Bronchial smooth muscle cell (primary cell): ENCODE results near the gene MALSU1. TPM values are rescaled to one million over a fixed set of nuclear protein-coding genes. Genes with fewer than 3 reads are reported as not detected.

ENCODE experiments used
- total RNA-seq: library from RNA; depleted of rRNA; stranded (reverse); fragments of >200 nt; gene quantifications from 2 replicates; pipeline ENCODE4 v1.2.1, GENCODE V29; 2014

The MALSU1 gene
- total RNA-seq, result 61.6 and 66.0 TPM in 2 replicates

DNA sequence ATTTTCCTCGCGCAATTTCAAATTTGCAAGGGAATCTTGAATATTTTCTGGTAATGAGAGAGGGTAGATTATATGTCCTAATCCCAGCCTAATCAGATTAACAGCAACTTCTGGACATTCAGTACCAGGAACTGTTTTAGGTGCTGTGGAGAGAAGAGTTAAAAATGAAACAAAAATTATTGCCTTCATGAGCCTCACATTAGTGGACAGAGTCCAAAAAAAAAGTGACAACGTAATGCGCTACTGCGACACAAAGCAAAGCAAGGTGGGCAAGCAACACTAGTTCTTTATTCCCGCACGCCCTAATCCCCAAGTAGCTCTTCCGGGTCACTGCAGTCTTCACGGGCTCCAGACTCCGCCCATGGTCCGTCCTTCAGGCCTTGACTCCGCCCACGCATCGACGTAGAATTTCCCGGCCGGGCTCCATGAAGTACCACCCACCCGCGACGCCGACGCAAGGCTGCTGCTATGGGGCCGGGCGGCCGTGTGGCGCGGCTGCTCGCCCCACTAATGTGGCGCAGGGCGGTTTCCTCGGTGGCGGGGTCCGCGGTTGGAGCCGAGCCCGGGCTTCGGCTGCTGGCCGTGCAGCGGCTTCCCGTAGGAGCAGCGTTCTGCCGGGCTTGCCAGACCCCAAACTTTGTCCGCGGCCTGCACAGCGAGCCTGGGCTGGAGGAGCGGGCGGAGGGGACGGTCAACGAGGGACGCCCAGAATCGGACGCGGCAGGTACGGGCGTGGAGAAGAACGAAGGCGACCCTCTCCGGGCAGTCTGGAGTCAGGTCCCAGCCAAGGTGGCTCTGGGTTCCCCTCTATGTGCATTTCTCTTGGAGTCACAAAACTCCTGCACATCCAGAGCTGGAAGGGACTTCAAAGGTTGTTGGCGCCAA lies at the start of gene MALSU1:
Gene MALSU1, plus strand, starts transcription at position 455 of the 885 bp plus-strand sequence. Its CDS starts 14 bp downstream, at position 469.

Other genes with a start within 250 kb of the MALSU1 start
- gene KLHL7, start 193.6 kb upstream of the MALSU1 start, total RNA-seq, result 21.6 and 31.5 TPM in 2 replicates
- 21.1 and 23.9 TPM in 2 replicates for gene NUP42, start 117.3 kb upstream of the MALSU1 start, total RNA-seq
- gene GPNMB, start 52.6 kb upstream of the MALSU1 start, total RNA-seq, result 264 and 417 TPM in 2 replicates
- gene IGF2BP3, start 171.2 kb downstream of the MALSU1 start, total RNA-seq, result 21.9 and 52.6 TPM in 2 replicates
- 26.4 and 27.3 TPM in 2 replicates for gene TRA2A, start 232.6 kb downstream of the MALSU1 start, total RNA-seq